ENCODE results near the gene FEM1A. TPM values are rescaled to one million over a fixed set of nuclear protein-coding genes. Genes with fewer than 3 reads are reported as not detected.
"Not testable (repeated sequence)": the region's sequence is repeated elsewhere in the genome, so short reads cannot be mapped to it uniquely, and the experiment has no call there.

The FEM1A gene
- total RNA-seq, 4 donors from 2014 or later, result 14.1 to 23.9 (median 15.3) TPM

DNA sequence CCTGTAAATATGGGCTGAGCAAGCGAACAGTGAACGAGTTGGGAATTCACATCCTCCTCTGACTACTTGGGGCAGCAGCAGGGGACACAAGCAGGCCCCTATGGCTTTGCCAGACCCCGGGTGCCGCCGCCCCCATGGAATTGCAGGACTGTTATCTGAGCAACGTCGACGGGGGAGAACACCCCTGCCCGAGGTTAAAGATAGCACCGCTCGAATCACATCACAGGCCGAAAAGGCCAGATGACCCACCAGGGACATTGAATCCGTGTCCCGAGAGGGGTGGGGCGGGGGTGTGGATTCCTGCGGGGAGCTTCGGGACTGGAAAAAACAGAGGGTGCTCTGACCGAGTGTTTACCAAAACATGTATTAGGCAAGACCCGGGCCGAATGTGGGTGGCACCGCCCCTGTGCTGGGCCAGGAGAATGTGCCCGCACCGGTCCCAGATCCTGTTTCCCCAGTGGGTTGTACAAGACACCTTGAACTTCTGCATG is 9.1 kb downstream of the FEM1A start:
- Histone ChIP-seq H3K36me3 (peaks cover 0 to 28% of the 10 kb centered on the region in 2 donors), H3K27ac (no peak overlapping the region), H3K4me3 (no peak overlapping the region), H3K4me1 (peaks cover 0 to 21% (median 0%) of the 10 kb centered on the region in 3 donors), H3K9me3 (no peaks in the 10 kb centered on the region), H3K27me3 (no peaks in the 10 kb centered on the region)
- TF ChIP-seq POLR2AphosphoS5 (IDR thresholded peaks at IDR 0.05), result no peak
- no peak for TF ChIP-seq EP300 (IDR thresholded peaks at IDR 0.05)
- TF ChIP-seq, protein P1, sequence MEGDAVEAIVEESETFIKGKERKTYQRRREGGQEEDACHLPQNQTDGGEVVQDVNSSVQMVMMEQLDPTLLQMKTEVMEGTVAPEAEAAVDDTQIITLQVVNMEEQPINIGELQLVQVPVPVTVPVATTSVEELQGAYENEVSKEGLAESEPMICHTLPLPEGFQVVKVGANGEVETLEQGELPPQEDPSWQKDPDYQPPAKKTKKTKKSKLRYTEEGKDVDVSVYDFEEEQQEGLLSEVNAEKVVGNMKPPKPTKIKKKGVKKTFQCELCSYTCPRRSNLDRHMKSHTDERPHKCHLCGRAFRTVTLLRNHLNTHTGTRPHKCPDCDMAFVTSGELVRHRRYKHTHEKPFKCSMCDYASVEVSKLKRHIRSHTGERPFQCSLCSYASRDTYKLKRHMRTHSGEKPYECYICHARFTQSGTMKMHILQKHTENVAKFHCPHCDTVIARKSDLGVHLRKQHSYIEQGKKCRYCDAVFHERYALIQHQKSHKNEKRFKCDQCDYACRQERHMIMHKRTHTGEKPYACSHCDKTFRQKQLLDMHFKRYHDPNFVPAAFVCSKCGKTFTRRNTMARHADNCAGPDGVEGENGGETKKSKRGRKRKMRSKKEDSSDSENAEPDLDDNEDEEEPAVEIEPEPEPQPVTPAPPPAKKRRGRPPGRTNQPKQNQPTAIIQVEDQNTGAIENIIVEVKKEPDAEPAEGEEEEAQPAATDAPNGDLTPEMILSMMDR (IDR thresholded peaks at IDR 0.05), result no peak
- TF ChIP-seq POLR2A (IDR thresholded peaks at IDR 0.05), result no peak
- WGBS, 2 donors (ENCODE audit: low coverage in 1 of 2), result 59% methylated on average over 14 of the region's 23 CpGs; no CpG with 5 or more reads in 1 of the 2 donors
- no peak for ATAC-seq

DNA sequence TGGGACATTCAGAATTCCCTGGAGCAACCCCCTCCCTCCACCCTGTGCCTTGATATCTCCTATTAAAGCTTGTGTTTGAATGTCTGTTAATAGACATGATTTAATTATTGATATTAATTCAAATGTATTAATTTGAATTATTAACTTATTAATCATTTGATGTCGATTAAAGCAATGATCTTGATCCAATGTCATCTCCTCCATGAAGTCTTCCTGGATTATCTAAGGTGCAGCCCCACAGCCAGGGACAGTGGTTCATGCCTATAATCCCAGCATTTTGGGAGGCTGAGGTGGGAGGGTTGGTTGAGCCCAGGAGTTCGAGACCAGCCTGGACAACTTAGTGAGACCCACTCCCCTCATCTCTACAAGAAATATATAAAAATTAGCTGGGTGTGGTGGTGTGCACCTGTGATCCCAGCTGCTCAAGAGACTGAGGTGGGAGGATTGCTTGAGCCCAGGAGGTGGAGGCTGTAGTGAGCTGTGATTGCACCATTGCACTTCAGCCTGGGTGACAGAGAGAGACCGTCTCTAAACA is 9.6 kb downstream of the FEM1A start:
- ATAC-seq, result no peak
- H3K36me3 ChIP-seq, result peaks cover 0 to 22% of the 10 kb centered on the region in 2 donors
- H3K27me3 ChIP-seq, result no peaks in the 10 kb centered on the region
- 88 to 92% methylated on average over 2 to 3 of the region's 3 CpGs for WGBS, 2 donors (ENCODE audit: low coverage in 1 of 2)
- peaks cover 0 to 16% (median 0%) of the 10 kb centered on the region in 3 donors for H3K4me1 ChIP-seq
- no peak overlapping the region for H3K27ac ChIP-seq
- TF ChIP-seq EP300 (IDR thresholded peaks at IDR 0.05) (no peak), POLR2A (IDR thresholded peaks at IDR 0.05) (no peak), POLR2AphosphoS5 (IDR thresholded peaks at IDR 0.05) (no peak)
- TF ChIP-seq, protein P1 (IDR thresholded peaks at IDR 0.05), result no peak
- H3K4me3 ChIP-seq, result no peak overlapping the region
- H3K9me3 ChIP-seq, result no peaks in the 10 kb centered on the region

DNA sequence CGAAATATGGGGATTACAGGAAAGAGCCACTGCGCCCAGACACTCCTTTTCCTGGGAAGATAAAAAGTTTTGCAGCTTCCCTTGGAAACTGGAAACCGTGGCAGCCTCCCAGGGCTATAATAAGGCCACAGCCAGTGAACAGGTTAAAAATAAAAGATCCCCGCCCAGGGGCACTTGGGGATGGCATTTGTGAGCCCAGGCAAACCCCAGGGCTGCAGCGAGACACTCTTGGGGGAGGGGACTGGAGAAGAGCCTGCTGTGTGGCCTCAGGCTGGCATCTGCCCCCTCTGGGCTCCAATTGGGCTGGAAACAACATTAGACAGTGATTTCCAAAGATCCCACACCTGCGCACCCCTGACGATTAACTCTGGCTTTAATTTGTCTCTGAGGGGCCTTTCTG is 11.2 kb downstream of the FEM1A start:
- no peak for TF ChIP-seq POLR2A (IDR thresholded peaks at IDR 0.05)
- TF ChIP-seq EP300 (IDR thresholded peaks at IDR 0.05), result no peak
- TF ChIP-seq POLR2AphosphoS5 (IDR thresholded peaks at IDR 0.05), result no peak
- TF ChIP-seq, protein P1 (IDR thresholded peaks at IDR 0.05), result no peak
- 73 to 76% methylated on average over 2 to 7 of the region's 7 CpGs for WGBS, 2 donors (ENCODE audit: low coverage in 1 of 2)
- Histone ChIP-seq H3K4me1 (peaks cover 0 to 9% (median 0%) of the 10 kb centered on the region in 3 donors), H3K36me3 (peaks cover 0 to 8% of the 10 kb centered on the region in 2 donors), H3K9me3 (no peaks in the 10 kb centered on the region), H3K27ac (no peak overlapping the region), H3K4me3 (no peak overlapping the region), H3K27me3 (no peaks in the 10 kb centered on the region)
- no peak for ATAC-seq

DNA sequence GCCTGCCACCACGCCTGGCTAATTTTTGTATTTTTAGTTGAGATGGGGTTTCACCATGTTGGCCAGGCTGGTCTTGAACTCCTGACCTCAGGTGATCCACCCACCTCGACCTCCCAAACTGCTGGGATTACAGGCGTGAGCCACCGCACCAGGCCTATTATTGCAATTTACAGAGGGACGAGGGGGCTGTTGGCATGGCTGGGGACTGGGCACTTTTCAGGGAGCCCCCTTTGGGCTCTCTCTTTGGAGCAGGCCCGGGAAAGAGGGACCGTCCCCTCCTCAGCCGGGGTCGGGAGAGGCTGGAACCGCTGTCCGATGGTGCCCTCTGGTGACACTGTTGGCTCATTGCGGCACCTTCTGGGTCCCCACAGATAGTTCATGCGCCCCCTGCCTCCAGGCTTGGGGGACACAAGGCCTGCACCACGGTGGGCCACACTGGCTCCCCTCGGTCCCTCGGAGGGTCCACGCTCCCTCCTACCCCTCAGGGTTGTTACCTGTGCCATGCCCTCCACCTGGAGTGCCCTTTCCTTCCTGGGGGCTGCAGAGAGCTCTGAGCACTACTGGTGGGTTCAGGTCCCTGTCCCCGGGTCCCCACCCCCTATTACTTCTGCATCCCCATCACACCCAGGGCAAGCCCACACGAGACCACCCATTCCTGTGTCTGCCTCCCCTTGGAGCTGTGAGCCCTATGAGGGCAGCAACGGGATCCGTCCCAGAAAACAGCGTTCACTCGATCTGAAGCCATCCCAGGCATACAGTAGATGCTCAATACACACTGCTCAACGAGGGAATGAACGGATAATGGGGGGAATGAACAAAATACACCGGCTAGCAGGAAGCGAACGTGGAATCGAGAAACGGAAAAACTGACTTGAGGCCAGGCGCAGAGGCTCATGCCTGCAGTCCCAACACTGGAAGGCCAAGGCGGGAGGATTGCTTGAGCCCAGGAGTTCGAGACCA is 12.5 kb downstream of the FEM1A start:
- TF ChIP-seq, protein P1 (IDR thresholded peaks at IDR 0.05), result peak in 3 of 4 experiments; percentile 49 to 79 (median 55)
- no peak for TF ChIP-seq POLR2AphosphoS5 (IDR thresholded peaks at IDR 0.05)
- no peak for TF ChIP-seq POLR2A (IDR thresholded peaks at IDR 0.05)
- Histone ChIP-seq H3K27ac (no peak overlapping the region), H3K4me1 (peaks cover 0 to 10% (median 0%) of the 10 kb centered on the region in 3 donors), H3K4me3 (no peak overlapping the region), H3K36me3 (no peaks in the 10 kb centered on the region), H3K9me3 (no peaks in the 10 kb centered on the region), H3K27me3 (no peaks in the 10 kb centered on the region)
- WGBS, 2 donors (ENCODE audit: low coverage in 1 of 2), result 20% methylated on average over 4 of the region's 33 CpGs; no CpG with 5 or more reads in 1 of the 2 donors
- peak; percentile 43 for ATAC-seq

DNA sequence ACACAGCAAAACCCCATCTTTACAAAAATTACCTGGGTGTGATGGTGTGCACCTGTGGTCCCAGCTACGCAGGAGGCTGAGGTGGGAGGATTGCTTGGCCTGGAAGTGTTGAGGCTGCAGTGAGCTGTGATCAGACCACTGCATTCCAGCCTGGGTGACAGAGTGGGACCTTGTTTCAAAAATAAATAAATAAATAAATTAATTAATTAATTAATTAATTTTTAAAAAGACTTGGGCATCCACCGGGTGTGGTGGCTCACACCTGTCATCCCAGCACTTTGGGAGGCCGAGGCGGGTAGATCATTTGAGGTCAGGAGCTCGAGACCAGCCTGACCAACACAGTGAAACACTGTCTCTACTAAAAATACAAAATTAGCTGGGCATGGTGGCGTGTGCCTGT is 13.6 kb downstream of the FEM1A start:
- 88 to 91% methylated on average over 4 to 5 of the region's 6 CpGs for WGBS, 2 donors (ENCODE audit: low coverage in 1 of 2)
- H3K9me3 ChIP-seq, H3K27me3 ChIP-seq, H3K36me3 ChIP-seq, H3K4me3 ChIP-seq, H3K27ac ChIP-seq, ATAC-seq: not testable (repeated sequence)
- peaks cover 0 to 18% (median 0%) of the 10 kb centered on the region in 3 donors for H3K4me1 ChIP-seq

All from gastroesophageal sphincter (tissue), 4 donors.